ES-I3 (cell line): ENCODE measurements around the gene MAN1B1.

Experiments
- H3K36me3 ChIP-seq: 2 replicates; pipeline ENCODE4 v1.6.1; 2013; ENCODE audit warnings: mild to moderate bottlenecking, low read length, control low read depth, moderate library complexity; ENCODE audit not compliant: insufficient read depth
- H3K4me1 ChIP-seq: 2 replicates; pipeline ENCODE4 v1.6.1; 2013; ENCODE audit warnings: mild to moderate bottlenecking, control low read depth, low read length; ENCODE audit not compliant: insufficient read depth
- H3K9ac ChIP-seq: 2 replicates; pipeline ENCODE4 v1.6.1; 2013; ENCODE audit warnings: low read depth, mild to moderate bottlenecking, low read length, moderate library complexity
- H3K9me3 ChIP-seq: 2 replicates; pipeline ENCODE4 v1.6.1; 2013; ENCODE audit warnings: mild to moderate bottlenecking, low read length, moderate library complexity; ENCODE audit not compliant: control insufficient read depth, insufficient read depth

MAN1B1 gene

DNA sequence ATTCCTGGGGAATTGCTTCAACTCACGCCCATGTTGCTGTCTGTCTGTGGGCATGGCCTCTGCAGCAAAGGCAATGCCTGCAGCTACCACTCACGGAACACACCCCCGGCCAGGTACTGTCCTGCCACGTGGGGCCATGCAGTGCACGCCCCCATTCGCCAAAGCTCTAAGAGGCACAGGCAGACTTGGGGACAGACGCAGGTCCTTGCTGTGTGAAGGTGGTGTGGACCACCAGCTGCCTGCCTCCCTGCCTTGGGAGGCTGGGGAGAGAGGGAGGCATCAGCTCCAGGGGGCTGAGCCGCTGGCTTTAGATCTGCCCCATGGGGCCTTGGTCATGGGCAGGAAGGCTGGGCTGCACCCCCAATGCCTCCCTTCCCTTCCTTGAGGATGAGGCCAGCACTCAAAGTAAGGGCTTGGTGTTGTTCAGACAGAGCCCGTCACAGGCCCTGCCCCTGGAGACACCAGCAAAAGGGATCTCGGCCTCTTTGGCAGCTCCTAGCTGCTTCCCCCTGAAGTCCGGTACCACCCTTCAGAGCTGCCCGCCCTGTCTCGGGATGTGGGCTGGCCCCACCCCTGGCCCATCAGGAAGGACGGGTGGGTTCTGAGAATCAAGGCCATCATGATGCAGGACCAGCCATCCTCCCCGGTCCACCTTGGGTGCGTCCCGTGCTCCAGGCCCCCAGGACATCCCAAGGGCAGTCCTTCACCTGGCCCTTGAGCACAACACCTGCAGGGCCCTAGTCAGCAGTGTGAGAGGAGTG lies 54.4 kb downstream of the MAN1B1 start:
- H3K9ac ChIP-seq = no peak overlapping the region

DNA sequence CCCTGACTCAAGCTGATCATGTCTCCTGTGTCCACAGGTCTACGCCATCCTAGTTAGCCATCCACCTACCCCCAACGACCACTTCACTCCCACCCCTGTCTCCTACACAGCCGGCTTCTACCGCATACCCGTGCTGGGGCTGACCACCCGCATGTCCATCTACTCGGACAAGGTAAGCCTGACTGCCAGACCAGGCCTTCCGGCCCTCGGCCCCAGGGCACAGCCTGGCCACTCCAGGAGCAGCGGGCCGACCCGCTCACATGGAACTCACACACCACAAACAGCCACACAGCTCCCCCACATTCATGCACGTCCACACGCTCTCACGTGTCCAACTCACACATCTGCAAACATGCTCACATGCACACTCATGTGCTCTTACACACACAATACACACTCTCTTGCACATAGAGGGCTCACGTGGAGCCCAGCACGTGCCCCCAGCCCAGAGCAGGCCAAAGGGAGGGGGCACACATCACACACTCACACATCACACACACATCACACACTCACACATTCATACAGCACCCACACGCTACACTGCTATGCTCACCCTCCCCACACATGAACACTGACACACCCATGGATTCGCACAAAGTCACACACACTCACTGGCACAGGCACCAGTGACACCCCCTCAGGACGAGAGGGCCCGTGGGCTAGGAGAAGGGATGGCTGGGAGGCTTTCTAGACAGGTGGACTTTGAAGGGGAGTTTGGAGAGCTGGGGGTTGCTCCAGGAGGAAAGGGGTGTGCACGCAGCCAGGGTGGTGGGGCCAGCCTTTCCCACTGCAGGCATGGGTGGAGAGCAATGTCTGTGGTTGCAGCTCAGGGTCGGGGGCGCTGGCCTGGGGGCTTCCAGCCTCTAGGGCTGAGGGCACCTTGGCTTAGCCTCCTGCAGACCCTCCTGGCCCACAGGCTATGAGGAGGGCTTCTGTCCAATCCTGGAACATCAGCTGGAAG lies 55.5 kb downstream of the MAN1B1 start:
- Histone ChIP-seq H3K36me3 (no peaks in the 10 kb centered on the region), H3K4me1 (no peaks in the 10 kb centered on the region; the same call in 1 of the 2 replicates), H3K9me3 (no peaks in the 10 kb centered on the region), H3K9ac (no peak overlapping the region)

More for the DNA sequence above, 54.4 kb downstream of the MAN1B1 start:
- Histone ChIP-seq H3K36me3 (no peaks in the 10 kb centered on the region), H3K4me1 (no peaks in the 10 kb centered on the region; the same call in 1 of the 2 replicates), H3K9me3 (no peaks in the 10 kb centered on the region)

DNA sequence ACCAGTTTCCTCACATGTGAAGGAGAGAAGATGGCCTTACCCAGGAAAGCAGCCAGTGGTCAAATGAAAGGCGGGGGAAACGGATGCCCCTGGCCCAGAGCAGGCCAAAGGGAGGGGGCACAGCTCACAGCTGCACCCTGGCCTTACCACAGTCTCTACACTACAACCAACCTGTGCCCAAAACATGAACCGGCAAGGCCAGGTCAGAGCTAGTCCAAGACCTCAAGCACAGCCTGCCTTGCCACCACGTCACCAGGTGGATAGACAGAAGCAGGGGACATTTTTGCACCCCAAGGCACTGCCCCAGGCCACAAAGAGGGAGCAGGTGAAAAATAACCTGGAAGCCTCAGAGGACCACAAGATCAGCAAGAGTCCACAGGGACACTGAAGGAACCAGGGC lies 56.7 kb downstream of the MAN1B1 start:
- no peaks in the 10 kb centered on the region for H3K9me3 ChIP-seq
- no peaks in the 10 kb centered on the region; the same call in 1 of the 2 replicates for H3K4me1 ChIP-seq
- no peak overlapping the region for H3K9ac ChIP-seq
- no peaks in the 10 kb centered on the region for H3K36me3 ChIP-seq

DNA sequence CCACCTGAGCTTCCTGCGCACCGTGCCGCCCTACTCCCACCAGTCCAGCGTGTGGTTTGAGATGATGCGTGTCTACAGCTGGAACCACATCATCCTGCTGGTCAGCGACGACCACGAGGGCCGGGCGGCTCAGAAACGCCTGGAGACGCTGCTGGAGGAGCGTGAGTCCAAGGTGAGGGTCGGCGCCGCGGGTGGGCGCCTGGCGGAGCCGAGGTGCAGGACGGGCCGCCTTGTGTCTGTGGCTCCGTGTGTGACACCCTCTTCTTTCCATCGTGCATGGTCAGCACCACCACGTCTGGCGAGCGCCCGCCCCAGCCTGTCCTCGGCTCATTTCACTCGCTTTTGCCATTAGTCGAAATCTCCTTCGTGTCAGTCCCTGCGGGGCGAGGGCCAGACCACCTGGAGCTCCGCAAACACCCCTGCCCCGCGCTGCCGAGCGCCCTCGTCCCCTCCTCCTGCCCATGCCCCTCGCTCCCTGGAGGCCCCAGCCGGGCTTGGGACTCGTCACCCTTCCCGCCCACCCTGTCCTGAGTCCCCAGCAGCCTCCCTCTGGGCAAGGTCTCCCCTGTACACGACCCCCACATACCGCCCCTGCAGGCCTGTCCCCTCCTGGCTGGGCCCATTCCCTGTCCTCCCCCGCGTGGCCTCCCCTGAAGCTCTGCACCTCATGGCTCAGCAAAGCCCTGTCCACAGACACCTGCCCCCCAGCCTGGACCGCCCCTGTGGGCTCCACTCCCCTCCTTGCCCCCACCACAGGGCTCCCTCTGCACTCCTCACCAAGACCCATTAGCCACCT lies 59.1 kb downstream of the MAN1B1 start:
- H3K9me3 ChIP-seq = no peaks in the 10 kb centered on the region
- H3K36me3 ChIP-seq = no peaks in the 10 kb centered on the region
- no peak overlapping the region for H3K9ac ChIP-seq
- H3K4me1 ChIP-seq = peaks cover 5% of the 10 kb centered on the region; the same call in 1 of the 2 replicates

DNA sequence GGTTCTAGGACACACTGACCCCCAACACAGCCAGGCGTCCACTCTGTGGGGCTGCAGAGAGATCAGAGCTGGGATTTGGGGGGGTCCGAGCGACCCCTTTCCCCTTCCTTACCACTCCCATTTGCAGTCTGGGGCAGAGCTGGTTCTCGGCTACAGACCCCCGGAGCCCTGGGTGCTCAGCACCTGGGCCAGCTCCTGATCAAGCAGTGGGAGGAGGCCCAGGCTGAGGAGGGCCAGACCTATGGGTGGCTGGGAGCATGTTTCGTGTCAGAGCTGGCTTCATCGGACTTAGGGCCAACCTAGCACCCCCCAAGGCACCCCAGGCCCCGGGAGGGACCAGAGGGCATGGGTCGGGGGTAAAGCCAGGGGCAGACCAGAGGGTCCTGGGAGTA lies 59.7 kb downstream of the MAN1B1 start:
- H3K36me3 ChIP-seq = no peaks in the 10 kb centered on the region
- peaks cover 5% of the 10 kb centered on the region; the same call in 1 of the 2 replicates for H3K4me1 ChIP-seq
- no peak overlapping the region for H3K9ac ChIP-seq
- no peaks in the 10 kb centered on the region for H3K9me3 ChIP-seq

DNA sequence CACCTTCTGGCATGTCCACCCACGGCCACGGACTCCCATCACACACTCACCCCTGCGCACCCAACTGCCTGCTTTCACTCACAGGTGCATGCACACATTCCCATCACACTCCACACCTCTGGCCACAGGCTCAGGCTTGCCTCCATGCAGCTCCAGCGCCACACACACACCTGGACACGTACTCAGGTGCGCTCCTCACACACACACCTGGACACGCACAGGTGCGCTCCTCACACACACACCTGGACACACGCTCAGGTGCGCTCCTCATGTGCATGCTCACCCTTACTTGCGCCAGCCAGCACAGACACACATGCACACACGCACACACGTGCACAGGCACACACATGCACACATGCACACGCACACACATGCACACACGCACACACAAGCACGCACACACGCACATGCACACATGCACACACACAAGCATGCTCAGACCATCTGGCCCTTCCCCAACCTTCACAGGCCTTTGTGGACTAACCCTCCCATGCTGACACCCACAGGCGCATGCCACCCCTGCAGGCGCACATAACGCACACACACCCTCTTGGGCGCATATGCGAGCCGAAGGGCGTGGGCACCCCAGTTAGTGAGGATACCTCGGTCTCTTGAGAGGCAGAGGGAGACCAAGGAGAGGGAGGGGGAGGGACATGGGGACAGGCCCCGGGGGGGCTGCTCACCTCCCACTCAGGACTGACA lies 60.5 kb downstream of the MAN1B1 start:
- Histone ChIP-seq H3K4me1 (peaks cover 5% of the 10 kb centered on the region; the same call in 1 of the 2 replicates), H3K9me3 (no peaks in the 10 kb centered on the region), H3K9ac (no peak overlapping the region), H3K36me3 (no peaks in the 10 kb centered on the region)

DNA sequence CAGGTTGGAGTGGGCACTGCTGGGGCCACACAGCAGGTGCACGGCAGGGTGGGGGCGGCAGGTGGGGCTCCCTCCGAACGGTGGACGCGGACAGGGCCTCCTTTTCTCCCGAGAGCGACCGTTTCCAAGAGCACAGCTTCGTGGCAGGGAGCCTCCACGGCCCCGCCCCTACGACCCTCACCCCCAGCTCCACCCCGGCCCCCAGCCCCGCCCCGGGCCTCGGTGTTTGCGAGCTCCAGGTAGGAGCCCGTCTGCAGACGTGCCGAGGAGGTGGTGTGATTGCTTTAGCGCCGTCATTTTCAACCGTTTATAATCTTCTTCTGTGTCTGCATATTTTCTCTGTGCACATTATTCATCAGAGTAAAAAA lies 61.0 kb downstream of the MAN1B1 start:
- Histone ChIP-seq H3K9me3 (no peaks in the 10 kb centered on the region), H3K36me3 (no peaks in the 10 kb centered on the region), H3K4me1 (peaks cover 5% of the 10 kb centered on the region; the same call in 1 of the 2 replicates), H3K9ac (no peak overlapping the region)

DNA sequence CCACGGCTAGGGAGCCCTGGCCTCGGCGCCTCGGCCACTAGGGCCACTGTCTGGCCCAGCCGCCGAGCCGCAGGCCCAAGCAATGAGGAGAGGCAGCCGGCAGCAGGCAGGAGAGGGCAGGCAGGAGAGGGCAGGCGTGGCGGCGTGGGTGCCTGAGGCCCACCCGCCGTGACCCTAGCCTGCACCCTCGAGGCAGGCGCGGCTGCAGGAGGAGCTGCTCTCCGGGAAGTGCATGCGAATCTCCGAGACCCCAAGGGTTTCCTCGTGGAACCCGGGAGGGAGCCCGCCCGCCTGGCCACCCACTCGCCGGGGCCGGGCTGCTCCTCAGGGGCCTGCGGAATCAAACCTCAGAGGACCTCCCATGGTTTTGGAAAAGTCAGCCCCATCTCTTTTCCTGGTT lies 61.5 kb downstream of the MAN1B1 start:
- no peaks in the 10 kb centered on the region for H3K9me3 ChIP-seq
- H3K36me3 ChIP-seq = no peaks in the 10 kb centered on the region
- no peak overlapping the region for H3K9ac ChIP-seq
- peaks cover 5% of the 10 kb centered on the region; the same call in 1 of the 2 replicates for H3K4me1 ChIP-seq

DNA sequence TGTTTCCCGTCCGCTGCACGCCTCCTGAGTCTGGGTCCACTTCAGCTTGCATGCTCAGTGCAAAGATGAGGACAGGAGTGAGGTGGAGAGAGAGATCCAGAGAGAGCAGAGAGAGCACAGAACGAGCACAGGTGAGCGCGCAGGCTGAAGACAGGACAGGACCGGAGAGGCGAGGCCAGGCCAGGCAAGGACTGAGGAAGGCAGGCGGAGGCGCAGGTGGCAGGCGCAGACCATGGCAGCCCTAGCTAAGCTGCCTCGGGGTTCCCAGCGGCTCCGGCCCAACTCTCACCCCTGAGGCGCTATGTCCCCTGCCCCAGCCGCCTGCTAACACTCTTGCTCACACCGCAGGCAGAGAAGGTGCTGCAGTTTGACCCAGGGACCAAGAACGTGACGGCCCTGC lies 61.9 kb downstream of the MAN1B1 start:
- Histone ChIP-seq H3K9me3 (no peaks in the 10 kb centered on the region), H3K9ac (no peak overlapping the region), H3K36me3 (no peaks in the 10 kb centered on the region), H3K4me1 (peaks cover 5% of the 10 kb centered on the region; the same call in 1 of the 2 replicates)

DNA sequence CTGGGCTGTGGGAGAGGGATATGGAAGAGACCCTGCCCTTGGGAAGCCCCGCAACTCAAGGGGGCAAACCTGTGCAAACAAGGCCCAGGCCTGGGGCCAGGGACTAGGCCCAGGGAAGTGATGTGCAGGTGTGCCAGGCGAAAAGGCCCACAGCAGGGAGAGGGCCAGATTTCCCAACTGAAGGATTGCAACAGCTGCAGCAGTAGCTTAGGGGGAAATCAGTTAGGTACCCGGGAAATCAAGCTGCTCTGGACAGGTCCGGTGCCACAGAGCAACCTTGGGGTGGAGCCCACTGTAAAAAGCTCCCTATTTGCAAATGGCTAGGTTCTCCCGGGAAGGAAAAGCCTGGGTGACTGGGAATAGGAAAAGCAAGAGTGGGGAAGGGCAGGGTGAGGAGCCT lies 62.6 kb downstream of the MAN1B1 start:
- Histone ChIP-seq H3K4me1 (peaks cover 5% of the 10 kb centered on the region; the same call in 1 of the 2 replicates), H3K36me3 (no peaks in the 10 kb centered on the region), H3K9me3 (no peaks in the 10 kb centered on the region), H3K9ac (no peak overlapping the region)

DNA sequence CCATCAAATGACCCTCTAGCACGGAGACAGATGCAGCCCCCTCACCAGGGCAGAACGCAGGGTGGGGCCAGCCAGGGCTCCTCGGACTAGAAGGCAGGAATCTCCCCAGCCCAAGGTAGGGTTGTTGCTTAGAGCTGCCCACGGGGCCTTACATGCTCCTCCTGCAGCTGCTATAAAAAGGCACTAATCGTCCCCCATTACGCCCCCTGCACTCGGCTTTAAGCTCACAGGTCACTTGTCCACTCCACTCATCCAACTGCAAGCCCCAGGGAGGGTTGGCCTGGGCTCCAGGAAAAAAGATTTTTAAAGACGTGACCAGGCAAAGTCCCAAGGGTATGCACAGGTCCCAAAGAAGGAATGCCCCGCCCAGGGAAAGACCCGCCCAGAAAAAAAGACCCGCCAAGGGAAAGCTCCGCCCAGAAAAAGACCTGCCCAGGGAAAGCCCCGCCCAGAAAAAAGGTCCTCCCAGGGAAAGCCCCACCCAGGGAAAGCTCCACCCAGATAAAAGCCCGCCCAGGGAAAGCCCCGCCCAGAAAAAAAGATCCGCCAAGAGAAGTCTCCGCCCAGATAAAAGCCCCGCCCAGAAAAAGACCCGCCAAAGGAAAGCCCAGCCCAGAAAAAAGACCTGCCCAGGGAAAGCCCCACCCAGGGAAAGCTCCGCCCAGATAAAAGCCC lies 63.3 kb downstream of the MAN1B1 start:
- H3K4me1 ChIP-seq = peaks cover 5% of the 10 kb centered on the region; the same call in 1 of the 2 replicates
- H3K9ac ChIP-seq = peak overlapping the region; percentile 38; the same call in 1 of the 2 replicates

DNA sequence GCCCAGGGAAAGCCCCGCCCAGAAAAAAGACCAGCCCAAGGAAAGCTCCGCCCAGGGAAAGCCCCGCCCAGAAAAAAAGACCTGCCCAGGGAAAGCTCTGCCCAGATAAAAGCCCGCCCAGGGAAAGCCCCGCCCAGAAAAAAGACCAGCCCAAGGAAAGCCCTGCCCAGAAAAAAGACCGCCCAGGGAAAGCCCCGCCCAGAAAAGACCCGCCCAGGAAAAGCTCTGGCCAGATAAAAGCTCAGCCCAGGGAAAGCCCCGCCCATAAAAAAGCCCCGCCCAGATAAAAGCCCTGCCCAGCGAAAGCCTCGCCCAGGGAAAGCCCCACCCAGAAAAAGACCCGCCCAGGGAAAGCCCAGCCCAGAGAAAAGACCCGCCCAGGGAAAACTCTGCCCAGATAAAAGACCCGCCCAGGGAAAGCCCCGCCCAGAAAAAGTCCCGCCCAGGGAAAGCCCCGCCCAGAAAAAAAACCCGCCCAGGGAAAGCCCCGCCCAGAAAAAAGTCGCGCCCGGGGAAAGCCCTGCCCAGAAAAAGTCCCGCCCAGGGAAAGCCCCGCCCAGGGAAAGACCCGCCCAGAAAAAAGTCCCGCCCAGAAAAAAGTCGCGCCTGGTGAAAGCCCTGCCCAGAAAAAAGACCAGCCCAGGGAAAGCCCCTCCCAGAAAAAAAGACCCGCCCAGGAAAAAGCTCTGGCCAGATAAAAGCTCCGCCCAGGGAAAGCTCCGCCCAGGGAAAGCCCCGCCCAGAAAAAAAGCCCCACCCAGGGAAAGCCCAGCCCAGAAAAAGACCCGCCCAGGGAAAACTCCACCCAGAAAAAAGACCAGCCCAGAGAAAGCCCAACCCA lies 64.1 kb downstream of the MAN1B1 start:
- Histone ChIP-seq H3K4me1 (peaks cover 5% of the 10 kb centered on the region; the same call in 1 of the 2 replicates), H3K36me3 (no peaks in the 10 kb centered on the region), H3K9me3 (no peaks in the 10 kb centered on the region), H3K9ac (no peak overlapping the region)

More for the DNA sequence above, 63.3 kb downstream of the MAN1B1 start:
- H3K9me3 ChIP-seq = no peaks in the 10 kb centered on the region
- no peaks in the 10 kb centered on the region for H3K36me3 ChIP-seq
